OCI-LY7 (cell line): Measurements from ENCODE around the gene NTM. TPM values are rescaled to one million over a fixed set of nuclear protein-coding genes. Genes with fewer than 3 reads are reported as not detected.

Experiments
- BruUV-seq: library from RNA; stranded (reverse); fragments of 400-500 nt; replicated peaks from 2 replicates; lab custom pipeline; 2021; lab: Mats Ljungman, UMichigan
- CTCF ChIA-PET: fragments of 300-600 bp; sonication (Branson Sonifier 250); formaldehyde crosslinking; loops from one replicate; lab custom pipeline; 2022; ENCODE audit warnings: antibody characterized with exemption; ENCODE audit not compliant: unreplicated experiment; lab: Charles Lee
- POLR2A ChIA-PET: fragments of 300-600 bp; sonication (Branson Sonifier 250); formaldehyde crosslinking; loops from one replicate; lab custom pipeline; 2022; ENCODE audit warnings: antibody characterized with exemption; lab: Charles Lee
- DNase-seq: peaks from one replicate; pipeline ENCODE4 v3.0.0-alpha.2; 2015; ENCODE audit warnings: low spot score
- H2AFZ ChIP-seq: fragments of 200-600 bp; sonication (generic), shearing (Covaris generic); 2 replicates; pipeline ENCODE4 v1.6.1; 2014; ENCODE audit warnings: mild to moderate bottlenecking, antibody characterized with exemption, low read length, moderate library complexity
- H3K27ac ChIP-seq: fragments of 200-600 bp; sonication (generic); 2 replicates; pipeline ENCODE4 v1.5.1; 2014; ENCODE audit warnings: mixed run types, low read depth, mild to moderate bottlenecking, moderate library complexity, low read length, inconsistent platforms; ENCODE audit not compliant: poor library complexity, severe bottlenecking
- H3K36me3 ChIP-seq: fragments of 200-600 bp; sonication (generic); 2 replicates; pipeline ENCODE4 v1.6.1; 2014; ENCODE audit warnings: mild to moderate bottlenecking, antibody characterized with exemption, low read length, moderate library complexity, mixed read lengths; ENCODE audit not compliant: insufficient read depth
- H3K4me1 ChIP-seq: fragments of 200-600 bp; sonication (generic); 2 replicates; pipeline ENCODE4 v1.5.1; 2014; ENCODE audit warnings: mild to moderate bottlenecking, low read length; ENCODE audit not compliant: insufficient read depth, poor library complexity, severe bottlenecking
- H3K4me2 ChIP-seq: fragments of 200-600 bp; sonication (generic); 2 replicates; pipeline ENCODE4 v1.6.1; 2014; ENCODE audit warnings: mild to moderate bottlenecking, low read length
- H3K4me3 ChIP-seq: fragments of 200-600 bp; sonication (generic); 2 replicates; pipeline ENCODE4 v1.5.1; 2014; ENCODE audit warnings: mild to moderate bottlenecking, low read depth, low read length; ENCODE audit not compliant: poor library complexity, severe bottlenecking
- H3K79me2 ChIP-seq: fragments of 200-600 bp; sonication (generic); 2 replicates; pipeline ENCODE4 v1.6.1; 2016; ENCODE audit warnings: low read depth, mild to moderate bottlenecking, low read length, moderate library complexity, mixed read lengths; ENCODE audit not compliant: insufficient read depth
- H3K9me2 ChIP-seq: fragments of 200-600 bp; sonication (generic); 2 replicates; pipeline ENCODE4 v1.6.1; 2016; ENCODE audit warnings: mild to moderate bottlenecking, low read length, mixed read lengths; ENCODE audit not compliant: insufficient read depth
- H3K9me3 ChIP-seq: fragments of 200-600 bp; sonication (generic); 2 replicates; pipeline ENCODE4 v1.6.1; 2014; ENCODE audit warnings: mild to moderate bottlenecking, mixed run types, low read length, mixed read lengths
- H4K20me1 ChIP-seq: fragments of 200-600 bp; sonication (generic); 2 replicates; pipeline ENCODE4 v1.6.1; 2014; ENCODE audit warnings: mild to moderate bottlenecking, antibody characterized with exemption, low read length, moderate library complexity, mixed read lengths; ENCODE audit not compliant: insufficient read depth
- CTCF ChIP-seq: fragments of 200-600 bp; sonication (generic); conservative IDR thresholded peaks from 2 replicates; pipeline ENCODE4 v1.5.1; 2014; ENCODE audit warnings: mild to moderate bottlenecking, antibody characterized with exemption, low read length, moderate library complexity, mixed read lengths
- EZH2phosphoT487 ChIP-seq: fragments of 200-600 bp; sonication (generic); IDR thresholded peaks from 2 replicates; pipeline ENCODE4 v1.6.1; 2018; ENCODE audit warnings: low read depth, borderline replicate concordance, mild to moderate bottlenecking, mixed run types, antibody characterized with exemption, low read length, moderate library complexity, mixed read lengths
- intact Hi-C: fragments of 100-400 bp; cut with micrococcal nuclease; formaldehyde crosslinking; loops from one replicate; pipeline ENCODE4 v1.10.0; 2022; ENCODE audit not compliant: unreplicated experiment
- total RNA-seq, 2 experiments: library from RNA; depleted of rRNA in 1 of 2; stranded (reverse); fragments of >200 nt in 1 of 2; shearing (Covaris generic) in 1 of 2; gene quantifications; 2 replicates each; pipeline ENCODE4 v1.2.3, GENCODE V29; 2014 to 2022

NTM gene
- total RNA-seq, 2 experiments from 2014 or later = not detected

GRCh38 chr11:131827430-131827829 lies 457.0 kb downstream of the NTM start:
- no TSS peak for BruUV-seq
- Histone ChIP-seq H3K9me3 (no peaks in the 10 kb centered on the region), H3K27ac (no peak overlapping the region), H3K4me3 (no peak overlapping the region), H3K9me2 (no peaks in the 10 kb centered on the region), H3K4me2 (no peak overlapping the region), H3K36me3 (no peaks in the 10 kb centered on the region), H3K4me1 (peaks cover 6% of the 10 kb centered on the region), H2AFZ (no peak overlapping the region), H4K20me1 (no peaks in the 10 kb centered on the region), H3K79me2 (no peaks in the 10 kb centered on the region)
- TF ChIP-seq EZH2phosphoT487 = no peak
- no peak for TF ChIP-seq CTCF
- POLR2A ChIA-PET = no interaction called here
- DNase-seq = no peak
- intact Hi-C loops = no loop called here
- CTCF ChIA-PET = no interaction called here

- Histone ChIP-seq H3K4me2 (peak overlapping the region; percentile 16; the same call in 1 of the 2 replicates), H3K36me3 (no peaks in the 10 kb centered on the region), H3K9me2 (no peaks in the 10 kb centered on the region), H4K20me1 (no peaks in the 10 kb centered on the region), H3K79me2 (no peaks in the 10 kb centered on the region), H3K9me3 (no peaks in the 10 kb centered on the region), H2AFZ (no peak overlapping the region), H3K4me3 (no peak overlapping the region), H3K27ac (no peak overlapping the region), H3K4me1 (peaks cover 6% of the 10 kb centered on the region)
- intact Hi-C loops = no loop called here
- DNase-seq = no peak
- no peak for TF ChIP-seq EZH2phosphoT487
- no peak for TF ChIP-seq CTCF
- ChIA-PET CTCF (no interaction called here), POLR2A (interaction anchor here (0.6 kb wide), 1 partner anchor 19 kb away, joined by 3 read pairs; no protein-coding TSS in a partner anchor)
- no TSS peak for BruUV-seq
Observed at GRCh38 chr11:131829725-131830124, 459.3 kb downstream of the NTM start.

- Histone ChIP-seq H3K27ac (no peak overlapping the region), H3K4me1 (peaks cover 6% of the 10 kb centered on the region), H3K9me3 (no peaks in the 10 kb centered on the region), H4K20me1 (no peaks in the 10 kb centered on the region), H3K4me3 (no peak overlapping the region), H3K4me2 (no peak overlapping the region), H3K36me3 (no peaks in the 10 kb centered on the region), H3K9me2 (no peaks in the 10 kb centered on the region), H3K79me2 (no peaks in the 10 kb centered on the region), H2AFZ (no peak overlapping the region)
- TF ChIP-seq EZH2phosphoT487 (no peak), CTCF (no peak)
- ChIA-PET CTCF (no interaction called here), POLR2A (interaction anchor here (0.7 kb wide), 1 partner anchor 103 kb away, joined by 4 read pairs; no protein-coding TSS in a partner anchor)
- intact Hi-C loops = no loop called here
- no peak for DNase-seq
- no TSS peak for BruUV-seq
Observed at GRCh38 chr11:131832079-131832478, 461.7 kb downstream of the NTM start.
